GM23338 (cell line): ENCODE measurements around the gene PRR33. TPM values are rescaled to one million over a fixed set of nuclear protein-coding genes. Genes with fewer than 3 reads are reported as not detected.

Source experiments
- ATAC-seq: fragments of 200-7000 bp; cut with Tn5 transposase; 3 replicates; pipeline ENCODE4 v1.9.1; 2020
- DNase-seq: peaks from one replicate; pipeline ENCODE4 v3.0.0-alpha.2; 2015; ENCODE audit warnings: low spot score
- H2AFZ ChIP-seq: fragments of 200-600 bp; sonication (generic); 2 replicates; pipeline ENCODE4 v1.8.0; 2016; ENCODE audit warnings: antibody characterized with exemption, mild to moderate bottlenecking, moderate library complexity
- H3F3A ChIP-seq: fragments of 200-600 bp; sonication (generic); replicated peaks from 2 replicates; pipeline ENCODE4 v1.8.0; 2017; ENCODE audit warnings: antibody characterized with exemption, mixed run types, low read depth
- H3K27ac ChIP-seq: fragments of 200-600 bp; sonication (generic); 2 replicates; pipeline ENCODE4 v1.6.1; 2016; ENCODE audit warnings: low read depth
- H3K27me3 ChIP-seq: fragments of 200-600 bp; sonication (generic); 2 replicates; pipeline ENCODE4 v1.8.0; 2016; ENCODE audit warnings: mild to moderate bottlenecking, mixed run types, moderate library complexity; ENCODE audit not compliant: insufficient read depth
- H3K36me3 ChIP-seq: fragments of 200-600 bp; sonication (generic); 2 replicates; pipeline ENCODE4 v1.8.0; 2016; ENCODE audit warnings: mild to moderate bottlenecking; ENCODE audit not compliant: insufficient read depth
- H3K4me1 ChIP-seq: fragments of 200-600 bp; sonication (generic); 2 replicates; pipeline ENCODE4 v1.8.0; 2016; ENCODE audit warnings: mild to moderate bottlenecking, moderate library complexity; ENCODE audit not compliant: insufficient read depth
- H3K4me2 ChIP-seq: fragments of 200-600 bp; sonication (generic); 2 replicates; pipeline ENCODE4 v1.7.1; 2017; ENCODE audit warnings: mixed run types
- H3K4me3 ChIP-seq: fragments of 200-600 bp; sonication (generic); 2 replicates; pipeline ENCODE4 v1.6.1; 2016; ENCODE audit warnings: mixed run types
- H3K79me2 ChIP-seq: fragments of 200-600 bp; sonication (generic); replicated peaks from 2 replicates; pipeline ENCODE4 v1.8.0; 2017; ENCODE audit warnings: mild to moderate bottlenecking; ENCODE audit not compliant: insufficient read depth
- H3K9me2 ChIP-seq: fragments of 200-600 bp; sonication (generic); 2 replicates; pipeline ENCODE4 v1.8.0; 2017; ENCODE audit not compliant: insufficient read depth
- H4K20me1 ChIP-seq: fragments of 200-600 bp; sonication (generic); replicated peaks from 2 replicates; pipeline ENCODE4 v1.8.0; 2017; ENCODE audit warnings: mild to moderate bottlenecking; ENCODE audit not compliant: insufficient read depth
- H3K27ac Mint-ChIP-seq: 2 replicates; pipeline ENCODE4 v1.8.0; 2020; ENCODE audit warnings: inconsistent platforms, mild to moderate bottlenecking, moderate library complexity, mixed read lengths
- H3K27me3 Mint-ChIP-seq: 3 replicates; pipeline ENCODE4 v1.8.0; 2022; ENCODE audit warnings: low read depth, mild to moderate bottlenecking, moderate library complexity, mixed read lengths, inconsistent platforms; ENCODE audit not compliant: insufficient read depth, poor library complexity
- H3K36me3 Mint-ChIP-seq: 3 replicates; pipeline ENCODE4 v1.8.0; 2021; ENCODE audit warnings: low read depth, mild to moderate bottlenecking, inconsistent platforms, moderate library complexity, mixed read lengths
- H3K4me1 Mint-ChIP-seq: 3 replicates; pipeline ENCODE4 v1.8.0; 2020; ENCODE audit warnings: mild to moderate bottlenecking, inconsistent platforms, mixed read lengths
- H3K4me3 Mint-ChIP-seq: 3 replicates; pipeline ENCODE4 v1.8.0; 2021; ENCODE audit warnings: moderate library complexity, mild to moderate bottlenecking, inconsistent platforms, mixed read lengths
- H3K9me3 Mint-ChIP-seq: 3 replicates; pipeline ENCODE4 v1.8.0; 2020; ENCODE audit warnings: moderate library complexity, mild to moderate bottlenecking, inconsistent platforms, mixed read lengths
- EZH2 ChIP-seq: fragments of 200-600 bp; sonication (generic); IDR thresholded peaks from one replicate; pipeline ENCODE4 v1.8.0; 2017; ENCODE audit warnings: antibody characterized with exemption, mild to moderate bottlenecking, low read depth; ENCODE audit not compliant: unreplicated experiment
- EZH2phosphoT487 ChIP-seq: fragments of 200-600 bp; sonication (generic); IDR thresholded peaks from one replicate; pipeline ENCODE4 v1.8.1; 2018; ENCODE audit warnings: antibody characterized with exemption; ENCODE audit not compliant: unreplicated experiment
- JUNB ChIP-seq: IDR thresholded peaks from one replicate; pipeline ENCODE4 v1.6.1; 2016; ENCODE audit warnings: antibody characterized with exemption; ENCODE audit not compliant: unreplicated experiment
- NANOG ChIP-seq: IDR thresholded peaks from 2 replicates; pipeline ENCODE4 v1.6.1; 2016; ENCODE audit warnings: antibody characterized with exemption, borderline replicate concordance
- POLR2AphosphoS5 ChIP-seq: IDR thresholded peaks from 2 replicates; pipeline ENCODE4 v1.6.1; 2016; ENCODE audit warnings: antibody characterized with exemption, low read depth
- STAT1 ChIP-seq: IDR thresholded peaks from one replicate; pipeline ENCODE4 v1.6.1; 2016; ENCODE audit warnings: antibody characterized with exemption; ENCODE audit not compliant: unreplicated experiment
- ZNF114 ChIP-seq: fragments of 250-450 bp; sonication (Bioruptor Pico); IDR thresholded peaks from 2 replicates; pipeline ENCODE4 v1.5.0; 2020; ENCODE audit warnings: mild to moderate bottlenecking, moderate library complexity
- polyA plus RNA-seq: library from polyadenylated mRNA; unstranded; fragments of >200 nt; fragmentation: Nextera tagmentation; extraction: Ambion mirVana; gene quantifications from 2 replicates; pipeline ENCODE4 v1.2.1, GENCODE V29; 2016
- total RNA-seq: library from RNA; depleted of rRNA; stranded (reverse); fragments of >200 nt; shearing (Covaris generic); gene quantifications from 2 replicates; pipeline ENCODE4 v1.2.3, GENCODE V29; 2014
- TF ChIP-seq, protein P1 (sequence below): IDR thresholded peaks from one replicate; pipeline ENCODE4 v1.6.1; 2018; ENCODE audit warnings: antibody characterized with exemption; ENCODE audit not compliant: unreplicated experiment
- TF ChIP-seq, protein P2 (sequence below), 2 experiments: fragments of 200-600 bp in 1 of 2; sonication (generic) in 1 of 2; conservative IDR thresholded peaks; 2 replicates each; pipeline versions ENCODE4 v1.5.1 to v1.6.1; 2016 to 2017; ENCODE audit warnings: antibody characterized with exemption in 2 of 2, low read depth in 2 of 2, mild to moderate bottlenecking in 2 of 2, moderate library complexity in 1 of 2

The PRR33 gene
- total and polyA plus RNA-seq, 2 experiments from 2014 or later, result not detected

DNA sequence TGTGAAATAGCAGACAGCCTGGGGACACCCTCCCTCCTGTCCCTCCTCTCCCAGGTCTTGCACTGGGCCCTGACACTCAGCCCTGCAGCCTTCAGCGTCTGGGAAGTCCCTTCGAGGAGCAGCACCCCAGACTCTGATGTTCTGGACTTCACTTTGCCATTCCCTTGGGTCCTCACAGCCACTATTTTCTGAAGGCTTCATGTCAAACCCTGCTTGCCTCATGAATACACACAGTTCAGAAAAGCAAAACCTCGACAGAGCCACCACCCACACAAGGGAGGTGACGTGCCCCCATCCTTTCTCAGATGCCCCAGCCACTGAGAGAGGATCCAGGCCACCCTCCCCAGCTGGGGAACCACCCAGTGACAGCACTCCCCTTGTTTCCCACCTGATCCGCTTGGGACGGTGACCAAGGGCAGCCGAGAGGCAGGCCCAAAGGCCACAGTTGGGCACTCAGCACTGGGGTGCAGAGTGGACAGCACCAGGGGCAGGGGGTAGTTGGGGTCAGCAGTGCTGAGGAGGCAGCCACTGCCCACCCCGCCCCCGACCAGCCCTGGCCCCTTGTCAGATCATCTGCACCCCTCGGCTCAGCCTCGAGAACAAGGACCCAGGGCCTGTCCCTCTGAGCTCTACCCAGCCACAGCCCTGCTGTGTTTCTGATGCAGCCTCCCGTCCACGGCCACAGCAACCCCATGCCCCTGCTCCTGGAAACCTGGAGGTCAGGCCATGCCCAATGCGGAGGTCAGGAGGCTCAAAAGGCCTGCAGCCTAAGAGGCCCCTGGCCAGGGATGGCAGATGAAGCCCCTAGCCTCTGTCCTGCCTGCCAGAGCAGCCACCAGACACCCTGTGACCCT, 24.7 kb upstream of the PRR33 start (continued):
- TF ChIP-seq NANOG, result no peak
- TF ChIP-seq EZH2, result no peak
- TF ChIP-seq EZH2phosphoT487, result no peak
- TF ChIP-seq ZNF114 (CRISPR knock-in tag), result no peak
- no peak for TF ChIP-seq POLR2AphosphoS5
- no peak for TF ChIP-seq STAT1
- TF ChIP-seq, protein P1, sequence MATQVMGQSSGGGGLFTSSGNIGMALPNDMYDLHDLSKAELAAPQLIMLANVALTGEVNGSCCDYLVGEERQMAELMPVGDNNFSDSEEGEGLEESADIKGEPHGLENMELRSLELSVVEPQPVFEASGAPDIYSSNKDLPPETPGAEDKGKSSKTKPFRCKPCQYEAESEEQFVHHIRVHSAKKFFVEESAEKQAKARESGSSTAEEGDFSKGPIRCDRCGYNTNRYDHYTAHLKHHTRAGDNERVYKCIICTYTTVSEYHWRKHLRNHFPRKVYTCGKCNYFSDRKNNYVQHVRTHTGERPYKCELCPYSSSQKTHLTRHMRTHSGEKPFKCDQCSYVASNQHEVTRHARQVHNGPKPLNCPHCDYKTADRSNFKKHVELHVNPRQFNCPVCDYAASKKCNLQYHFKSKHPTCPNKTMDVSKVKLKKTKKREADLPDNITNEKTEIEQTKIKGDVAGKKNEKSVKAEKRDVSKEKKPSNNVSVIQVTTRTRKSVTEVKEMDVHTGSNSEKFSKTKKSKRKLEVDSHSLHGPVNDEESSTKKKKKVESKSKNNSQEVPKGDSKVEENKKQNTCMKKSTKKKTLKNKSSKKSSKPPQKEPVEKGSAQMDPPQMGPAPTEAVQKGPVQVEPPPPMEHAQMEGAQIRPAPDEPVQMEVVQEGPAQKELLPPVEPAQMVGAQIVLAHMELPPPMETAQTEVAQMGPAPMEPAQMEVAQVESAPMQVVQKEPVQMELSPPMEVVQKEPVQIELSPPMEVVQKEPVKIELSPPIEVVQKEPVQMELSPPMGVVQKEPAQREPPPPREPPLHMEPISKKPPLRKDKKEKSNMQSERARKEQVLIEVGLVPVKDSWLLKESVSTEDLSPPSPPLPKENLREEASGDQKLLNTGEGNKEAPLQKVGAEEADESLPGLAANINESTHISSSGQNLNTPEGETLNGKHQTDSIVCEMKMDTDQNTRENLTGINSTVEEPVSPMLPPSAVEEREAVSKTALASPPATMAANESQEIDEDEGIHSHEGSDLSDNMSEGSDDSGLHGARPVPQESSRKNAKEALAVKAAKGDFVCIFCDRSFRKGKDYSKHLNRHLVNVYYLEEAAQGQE, result no peak

DNA sequence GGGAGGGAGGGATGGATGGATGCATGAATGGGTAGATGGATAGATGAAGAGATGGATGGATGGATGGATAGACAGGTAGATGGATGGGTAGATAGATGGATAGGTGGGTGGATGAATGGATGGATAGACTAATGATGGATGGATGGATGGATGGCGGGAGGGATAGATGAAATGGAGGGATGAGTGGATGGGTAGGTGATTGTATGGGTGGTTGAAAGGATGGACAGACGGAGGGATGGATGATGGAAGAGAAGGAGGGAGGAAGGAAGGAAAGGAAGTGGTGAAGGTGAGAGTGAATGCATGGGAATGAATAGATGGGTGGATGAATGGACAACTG, 24.1 kb upstream of the PRR33 start:
- DNase-seq (no peak), ATAC-seq (no peak)
- Histone ChIP-seq H3K4me1 (no peaks in the 10 kb centered on the region), H3K27me3 (no peaks in the 10 kb centered on the region), H3K9me2 (no peaks in the 10 kb centered on the region), H3K4me3 (no peak overlapping the region), H4K20me1 (no peaks in the 10 kb centered on the region), H3F3A (no peaks in the 10 kb centered on the region), H3K36me3 (no peaks in the 10 kb centered on the region), H3K4me2 (no peak overlapping the region), H3K27ac (no peak overlapping the region), H2AFZ (no peak overlapping the region), H3K79me2 (no peaks in the 10 kb centered on the region)
- Mint-ChIP-seq H3K4me3 (no peak overlapping the region), H3K27ac (no peak overlapping the region), H3K36me3 (no peaks in the 10 kb centered on the region; the same call in 2 of the 3 replicates), H3K9me3 (peaks cover 6% of the 10 kb centered on the region; the same call in 2 of the 3 replicates), H3K4me1 (no peaks in the 10 kb centered on the region), H3K27me3 (peaks cover 5% of the 10 kb centered on the region)
- TF ChIP-seq, protein P2, sequence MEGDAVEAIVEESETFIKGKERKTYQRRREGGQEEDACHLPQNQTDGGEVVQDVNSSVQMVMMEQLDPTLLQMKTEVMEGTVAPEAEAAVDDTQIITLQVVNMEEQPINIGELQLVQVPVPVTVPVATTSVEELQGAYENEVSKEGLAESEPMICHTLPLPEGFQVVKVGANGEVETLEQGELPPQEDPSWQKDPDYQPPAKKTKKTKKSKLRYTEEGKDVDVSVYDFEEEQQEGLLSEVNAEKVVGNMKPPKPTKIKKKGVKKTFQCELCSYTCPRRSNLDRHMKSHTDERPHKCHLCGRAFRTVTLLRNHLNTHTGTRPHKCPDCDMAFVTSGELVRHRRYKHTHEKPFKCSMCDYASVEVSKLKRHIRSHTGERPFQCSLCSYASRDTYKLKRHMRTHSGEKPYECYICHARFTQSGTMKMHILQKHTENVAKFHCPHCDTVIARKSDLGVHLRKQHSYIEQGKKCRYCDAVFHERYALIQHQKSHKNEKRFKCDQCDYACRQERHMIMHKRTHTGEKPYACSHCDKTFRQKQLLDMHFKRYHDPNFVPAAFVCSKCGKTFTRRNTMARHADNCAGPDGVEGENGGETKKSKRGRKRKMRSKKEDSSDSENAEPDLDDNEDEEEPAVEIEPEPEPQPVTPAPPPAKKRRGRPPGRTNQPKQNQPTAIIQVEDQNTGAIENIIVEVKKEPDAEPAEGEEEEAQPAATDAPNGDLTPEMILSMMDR (conservative IDR thresholded peaks at IDR 0.05; ENCODE audit: low read depth in 2 of 2), result no peak
- TF ChIP-seq JUNB, result no peak
- TF ChIP-seq, protein P1, result no peak
